ENCODE results near the gene F9.
"Not testable (repeated sequence)": the region's sequence is repeated elsewhere in the genome, so short reads cannot be mapped to it uniquely, and the experiment has no call there.

The F9 gene

DNA sequence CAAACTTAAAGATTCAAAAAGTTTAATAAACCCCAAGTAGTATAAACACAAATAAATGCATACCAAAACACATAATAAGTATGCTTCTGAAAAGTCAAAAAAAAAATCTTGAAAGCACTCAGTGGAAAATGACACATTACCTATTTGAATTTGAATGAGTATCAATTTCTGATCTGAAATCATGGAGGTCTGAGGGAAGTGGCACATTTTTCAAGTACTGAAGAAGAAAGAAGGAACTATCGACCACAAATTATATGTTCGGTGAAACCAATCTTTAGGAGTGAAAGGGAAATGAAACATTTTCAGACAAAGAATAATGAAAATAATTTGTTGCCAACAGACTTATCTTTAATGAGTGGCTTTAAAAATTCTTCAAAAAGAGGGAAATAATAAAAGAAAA, 12.1 kb upstream of the F9 start:
- TF ChIP-seq CTCF (IDR thresholded peaks at IDR 0.05; ENCODE audit: insufficient read depth, low read length) = no peak
- TF ChIP-seq POLR2AphosphoS5 (IDR thresholded peaks at IDR 0.05; ENCODE audit: low read depth) = no peak
- TF ChIP-seq, protein P1, sequence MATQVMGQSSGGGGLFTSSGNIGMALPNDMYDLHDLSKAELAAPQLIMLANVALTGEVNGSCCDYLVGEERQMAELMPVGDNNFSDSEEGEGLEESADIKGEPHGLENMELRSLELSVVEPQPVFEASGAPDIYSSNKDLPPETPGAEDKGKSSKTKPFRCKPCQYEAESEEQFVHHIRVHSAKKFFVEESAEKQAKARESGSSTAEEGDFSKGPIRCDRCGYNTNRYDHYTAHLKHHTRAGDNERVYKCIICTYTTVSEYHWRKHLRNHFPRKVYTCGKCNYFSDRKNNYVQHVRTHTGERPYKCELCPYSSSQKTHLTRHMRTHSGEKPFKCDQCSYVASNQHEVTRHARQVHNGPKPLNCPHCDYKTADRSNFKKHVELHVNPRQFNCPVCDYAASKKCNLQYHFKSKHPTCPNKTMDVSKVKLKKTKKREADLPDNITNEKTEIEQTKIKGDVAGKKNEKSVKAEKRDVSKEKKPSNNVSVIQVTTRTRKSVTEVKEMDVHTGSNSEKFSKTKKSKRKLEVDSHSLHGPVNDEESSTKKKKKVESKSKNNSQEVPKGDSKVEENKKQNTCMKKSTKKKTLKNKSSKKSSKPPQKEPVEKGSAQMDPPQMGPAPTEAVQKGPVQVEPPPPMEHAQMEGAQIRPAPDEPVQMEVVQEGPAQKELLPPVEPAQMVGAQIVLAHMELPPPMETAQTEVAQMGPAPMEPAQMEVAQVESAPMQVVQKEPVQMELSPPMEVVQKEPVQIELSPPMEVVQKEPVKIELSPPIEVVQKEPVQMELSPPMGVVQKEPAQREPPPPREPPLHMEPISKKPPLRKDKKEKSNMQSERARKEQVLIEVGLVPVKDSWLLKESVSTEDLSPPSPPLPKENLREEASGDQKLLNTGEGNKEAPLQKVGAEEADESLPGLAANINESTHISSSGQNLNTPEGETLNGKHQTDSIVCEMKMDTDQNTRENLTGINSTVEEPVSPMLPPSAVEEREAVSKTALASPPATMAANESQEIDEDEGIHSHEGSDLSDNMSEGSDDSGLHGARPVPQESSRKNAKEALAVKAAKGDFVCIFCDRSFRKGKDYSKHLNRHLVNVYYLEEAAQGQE (IDR thresholded peaks at IDR 0.05; ENCODE audit: insufficient replicate concordance, low read depth) = no peak
- TF ChIP-seq SPI1 (IDR thresholded peaks at IDR 0.05; ENCODE audit: borderline replicate concordance, low read depth) = no peak
- no peak for TF ChIP-seq GABPA (IDR thresholded peaks at IDR 0.05; ENCODE audit: low read depth)
- no peaks in the 10 kb centered on the region for H3K27me3 ChIP-seq (ENCODE audit: insufficient read depth, poor library complexity, severe bottlenecking)
- DNase-seq (ENCODE audit: low read depth in 1 of 2, low spot score in 1 of 2) = no peak
- H3K4me3 ChIP-seq (replicated peaks; ENCODE audit: insufficient read depth, low read length) = no peak overlapping the region
- H3K27ac ChIP-seq (replicated peaks) = no peak overlapping the region

- not testable (repeated sequence) for H3K27ac ChIP-seq (replicated peaks); DNase-seq (ENCODE audit: low read depth in 1 of 2, low spot score in 1 of 2); H3K27me3 ChIP-seq (ENCODE audit: insufficient read depth, poor library complexity, severe bottlenecking)
Measured at GRCh38 chrX:139528829-139529228, 1.7 kb upstream of the F9 start.

GRCh38 chrX:139532834-139533233, 2.3 kb downstream of the F9 start:
- TF ChIP-seq GABPA (IDR thresholded peaks at IDR 0.05; ENCODE audit: low read depth) = no peak
- TF ChIP-seq, protein P1 (IDR thresholded peaks at IDR 0.05; ENCODE audit: insufficient replicate concordance, low read depth) = no peak
- TF ChIP-seq POLR2AphosphoS5 (IDR thresholded peaks at IDR 0.05; ENCODE audit: low read depth) = no peak
- no peak for TF ChIP-seq SPI1 (IDR thresholded peaks at IDR 0.05; ENCODE audit: borderline replicate concordance, low read depth)
- TF ChIP-seq CTCF (IDR thresholded peaks at IDR 0.05; ENCODE audit: insufficient read depth, low read length) = no peak
- no peak overlapping the region for H3K4me3 ChIP-seq (replicated peaks; ENCODE audit: insufficient read depth, low read length)
- H3K27me3 ChIP-seq (ENCODE audit: insufficient read depth, poor library complexity, severe bottlenecking) = no peaks in the 10 kb centered on the region
- DNase-seq (ENCODE audit: low read depth in 1 of 2, low spot score in 1 of 2) = no peak
- no peak overlapping the region for H3K27ac ChIP-seq (replicated peaks)

More at GRCh38 chrX:139528829-139529228, 1.7 kb upstream of the F9 start:
- not testable (repeated sequence) for H3K4me3 ChIP-seq (replicated peaks; ENCODE audit: insufficient read depth, low read length)

DNA sequence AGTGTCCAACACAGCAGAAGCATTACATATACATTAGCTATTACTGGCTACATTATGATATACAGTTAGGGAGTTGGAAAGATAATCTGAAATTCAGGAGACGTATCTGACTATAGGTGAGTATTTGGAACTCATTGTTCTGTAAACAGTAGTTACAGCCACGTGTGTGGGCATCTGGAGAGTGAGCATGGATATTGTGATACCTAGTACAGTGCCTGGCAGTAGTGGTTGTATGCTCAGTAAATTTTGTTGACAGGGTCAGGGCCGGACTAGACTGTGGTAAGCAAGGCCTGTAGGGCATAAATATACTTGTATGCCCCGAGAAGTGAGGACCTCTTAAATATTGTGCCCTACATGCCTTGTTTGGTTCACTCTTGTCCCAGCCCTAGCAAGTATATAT, 2.9 kb downstream of the F9 start:
- Histone ChIP-seq H3K4me3 (replicated peaks; ENCODE audit: insufficient read depth, low read length) (no peak overlapping the region), H3K27ac (replicated peaks) (no peak overlapping the region), H3K27me3 (ENCODE audit: insufficient read depth, poor library complexity, severe bottlenecking) (no peaks in the 10 kb centered on the region)
- TF ChIP-seq GABPA (IDR thresholded peaks at IDR 0.05; ENCODE audit: low read depth) (no peak), SPI1 (IDR thresholded peaks at IDR 0.05; ENCODE audit: borderline replicate concordance, low read depth) (no peak)
- TF ChIP-seq, protein P1 (IDR thresholded peaks at IDR 0.05; ENCODE audit: insufficient replicate concordance, low read depth) = no peak
- no peak for DNase-seq (ENCODE audit: low read depth in 1 of 2, low spot score in 1 of 2)

Data from HL-60 (cell line).